GM19023 (cell line): Measurements from ENCODE around the gene LRRC4.

Source experiments
- ATAC-seq: cut with Tn5 transposase; IDR thresholded peaks from one replicate; pipeline ENCODE4 v1.9.1; 2021; ENCODE audit warnings: mild to moderate bottlenecking, moderate library complexity; ENCODE audit not compliant: unreplicated experiment

LRRC4 gene

GRCh38 chr7:128008141-128008540 is 23.1 kb downstream of the LRRC4 start:
- no peak for ATAC-seq

GRCh38 chr7:128007303-128007680 is 23.9 kb downstream of the LRRC4 start:
- ATAC-seq: no peak

- no peak for ATAC-seq
Observed at GRCh38 chr7:128006550-128007302, 24.5 kb downstream of the LRRC4 start.

- no peak for ATAC-seq
Observed at GRCh38 chr7:128005759-128006159, 25.5 kb downstream of the LRRC4 start.

- no peak for ATAC-seq
Observed at GRCh38 chr7:128005117-128005516, 26.1 kb downstream of the LRRC4 start.

GRCh38 chr7:128004623-128005022 is 26.6 kb downstream of the LRRC4 start:
- no peak for ATAC-seq

- no peak for ATAC-seq
Observed at GRCh38 chr7:128003787-128004186, 27.4 kb downstream of the LRRC4 start.

GRCh38 chr7:128003167-128003566 is 28.1 kb downstream of the LRRC4 start:
- ATAC-seq: no peak

GRCh38 chr7:128000854-128001265 is 30.4 kb downstream of the LRRC4 start:
- ATAC-seq: peak; percentile 46

- no peak for ATAC-seq
Observed at GRCh38 chr7:128000048-128000447, 31.2 kb downstream of the LRRC4 start.

- no peak for ATAC-seq
Observed at GRCh38 chr7:127998671-127999070, 32.6 kb downstream of the LRRC4 start.

GRCh38 chr7:127997226-127997922 is 33.9 kb downstream of the LRRC4 start:
- ATAC-seq: no peak

GRCh38 chr7:127996253-127997071 is 34.8 kb downstream of the LRRC4 start:
- no peak for ATAC-seq

- no peak for ATAC-seq
Observed at GRCh38 chr7:127995881-127996215, 35.4 kb downstream of the LRRC4 start.

GRCh38 chr7:127995156-127995880 is 35.9 kb downstream of the LRRC4 start:
- ATAC-seq: no peak

GRCh38 chr7:127993987-127994386 is 37.2 kb downstream of the LRRC4 start:
- ATAC-seq: no peak

GRCh38 chr7:127993317-127993716 is 37.9 kb downstream of the LRRC4 start:
- no peak for ATAC-seq

GRCh38 chr7:127988751-127989150 is 42.5 kb downstream of the LRRC4 start:
- ATAC-seq: no peak

- no peak for ATAC-seq
Observed at GRCh38 chr7:127986581-127987521, 44.4 kb downstream of the LRRC4 start.

- ATAC-seq: no peak
Observed at GRCh38 chr7:127983804-127984332, 47.4 kb downstream of the LRRC4 start.
